ENCODE results near the gene WDTC1. TPM values are rescaled to one million over a fixed set of nuclear protein-coding genes. Genes with fewer than 3 reads are reported as not detected.

The WDTC1 gene
- total RNA-seq, 1 experiment from 2014 or later, result 15.7 TPM

- CTCF ChIA-PET, result interaction anchor here (0.8 to 13.1 kb wide), 5 partner anchors 13 to 204 kb away, joined by 3 to 225 read pairs (median 35); partner anchors contain the start of genes CD164L2 and GPR3
- peaks cover 36% of the 10 kb centered on the region for H3K36me3 Mint-ChIP-seq (ENCODE audit: insufficient read depth, unreplicated experiment)
- no TSS peak for BruUV-seq (replicated peaks)
- POLR2A ChIA-PET, result interaction anchor here (1.3 kb wide), 1 partner anchor 92 kb away, joined by 5 read pairs; no protein-coding TSS in a partner anchor
- no peak for TF ChIP-seq CTCF (IDR thresholded peaks at IDR 0.05; ENCODE audit: unreplicated experiment)
- peaks cover 13% of the 10 kb centered on the region for H3K4me1 Mint-ChIP-seq (ENCODE audit: insufficient read depth, unreplicated experiment)
- no peak overlapping the region for H3K27ac Mint-ChIP-seq (ENCODE audit: low read depth, unreplicated experiment)
- H3K9me3 Mint-ChIP-seq (ENCODE audit: unreplicated experiment), result no peaks in the 10 kb centered on the region
- H3K4me3 Mint-ChIP-seq (ENCODE audit: unreplicated experiment), result no peak overlapping the region
- DNase-seq (ENCODE audit: unreplicated experiment), result no peak
- intact Hi-C loops (cut with micrococcal nuclease), result no loop called here
- no peaks in the 10 kb centered on the region for H3K27me3 Mint-ChIP-seq (ENCODE audit: insufficient read depth, unreplicated experiment)
Measured at GRCh38 chr1:27303509-27303908, 69.1 kb downstream of the WDTC1 start.

GRCh38 chr1:27306071-27306470, 71.6 kb downstream of the WDTC1 start:
- intact Hi-C loops (cut with micrococcal nuclease), result no loop called here
- no peak for TF ChIP-seq CTCF (IDR thresholded peaks at IDR 0.05; ENCODE audit: unreplicated experiment)
- Mint-ChIP-seq H3K36me3 (ENCODE audit: insufficient read depth, unreplicated experiment) (peaks cover 34% of the 10 kb centered on the region), H3K27ac (ENCODE audit: low read depth, unreplicated experiment) (no peak overlapping the region), H3K4me3 (ENCODE audit: unreplicated experiment) (no peak overlapping the region), H3K27me3 (ENCODE audit: insufficient read depth, unreplicated experiment) (no peaks in the 10 kb centered on the region), H3K9me3 (ENCODE audit: unreplicated experiment) (no peaks in the 10 kb centered on the region), H3K4me1 (ENCODE audit: insufficient read depth, unreplicated experiment) (no peaks in the 10 kb centered on the region)
- no peak for DNase-seq (ENCODE audit: unreplicated experiment)
- POLR2A ChIA-PET, result interaction anchor here (0.6 kb wide), 1 partner anchor 84 kb away, joined by 3 read pairs; no protein-coding TSS in a partner anchor
- CTCF ChIA-PET, result interaction anchor here (0.6 to 13.1 kb wide), 5 partner anchors 9 to 449 kb away, joined by 3 to 225 read pairs (median 17); partner anchors contain the start of genes CD164L2 and GPR3
- BruUV-seq (replicated peaks), result no TSS peak

- BruUV-seq (replicated peaks), result no TSS peak
- no peak for DNase-seq (ENCODE audit: unreplicated experiment)
- no peak overlapping the region for H3K27ac Mint-ChIP-seq (ENCODE audit: low read depth, unreplicated experiment)
- H3K9me3 Mint-ChIP-seq (ENCODE audit: unreplicated experiment), result no peaks in the 10 kb centered on the region
- H3K4me1 Mint-ChIP-seq (ENCODE audit: insufficient read depth, unreplicated experiment), result no peaks in the 10 kb centered on the region
- no peak overlapping the region for H3K4me3 Mint-ChIP-seq (ENCODE audit: unreplicated experiment)
- no peak for TF ChIP-seq CTCF (IDR thresholded peaks at IDR 0.05; ENCODE audit: unreplicated experiment)
- peaks cover 27% of the 10 kb centered on the region for H3K36me3 Mint-ChIP-seq (ENCODE audit: insufficient read depth, unreplicated experiment)
- CTCF ChIA-PET, result interaction anchor here (0.5 to 2.6 kb wide), 7 partner anchors 10 to 448 kb away, joined by 3 to 17 read pairs (median 3); partner anchors contain the start of gene MAP3K6
- POLR2A ChIA-PET, result interaction anchor here (1.5 kb wide), 1 partner anchor 16 kb away, joined by 4 read pairs; no protein-coding TSS in a partner anchor
- H3K27me3 Mint-ChIP-seq (ENCODE audit: insufficient read depth, unreplicated experiment), result no peaks in the 10 kb centered on the region
- intact Hi-C loops (cut with micrococcal nuclease), result no loop called here
Measured at GRCh38 chr1:27306892-27307761, 72.7 kb downstream of the WDTC1 start.

GRCh38 chr1:27307874-27308598, 73.6 kb downstream of the WDTC1 start:
- no peak for DNase-seq (ENCODE audit: unreplicated experiment)
- Mint-ChIP-seq H3K36me3 (ENCODE audit: insufficient read depth, unreplicated experiment) (peaks cover 18% of the 10 kb centered on the region), H3K27me3 (ENCODE audit: insufficient read depth, unreplicated experiment) (no peaks in the 10 kb centered on the region), H3K4me1 (ENCODE audit: insufficient read depth, unreplicated experiment) (no peaks in the 10 kb centered on the region), H3K27ac (ENCODE audit: low read depth, unreplicated experiment) (no peak overlapping the region), H3K9me3 (ENCODE audit: unreplicated experiment) (no peaks in the 10 kb centered on the region), H3K4me3 (ENCODE audit: unreplicated experiment) (no peak overlapping the region)
- CTCF ChIA-PET, result interaction anchor here (0.5 to 3.3 kb wide), 9 partner anchors 8 to 340 kb away, joined by 3 to 23 read pairs (median 4); partner anchors contain the start of gene MAP3K6
- no TSS peak for BruUV-seq (replicated peaks)
- POLR2A ChIA-PET, result interaction anchor here (0.9 to 1.5 kb wide), 3 partner anchors 9 to 299 kb away, joined by 3 to 4 read pairs (median 4); no protein-coding TSS in a partner anchor
- TF ChIP-seq CTCF (IDR thresholded peaks at IDR 0.05; ENCODE audit: unreplicated experiment), result no peak
- intact Hi-C loops (cut with micrococcal nuclease), result no loop called here

All from MCF 10A (cell line).